ENCODE measurements around the gene SGPP1. TPM values are rescaled to one million over a fixed set of nuclear protein-coding genes. Genes with fewer than 3 reads are reported as not detected.

The SGPP1 gene
- total and polyA plus RNA-seq, 2 of the 8 experiments (the other 6 are each of a cell fraction or from before 2014, with no cell fraction given): 5.7 to 8.1 TPM

GRCh38 chr14:63641473-63642228 is 86.2 kb downstream of the SGPP1 start, which contains the start of gene WDR89 (continued):
- TF ChIP-seq EZH2 (IDR thresholded peaks at IDR 0.05; ENCODE audit: low read depth, low read length, severe bottlenecking): no peak
- no peak for TF ChIP-seq CTBP2 (IDR thresholded peaks at IDR 0.05; ENCODE audit: borderline replicate concordance, insufficient read depth, insufficient read length, low read length)
- TF ChIP-seq SP1 (IDR thresholded peaks at IDR 0.05; ENCODE audit: low read depth, low read length): peak; percentile 87
- no peak for TF ChIP-seq POU5F1 (IDR thresholded peaks at IDR 0.05; ENCODE audit: low read depth, low read length)
- TF ChIP-seq MAX (IDR thresholded peaks at IDR 0.05): peak; percentile 97
- no peak for TF ChIP-seq RNF2 (IDR thresholded peaks at IDR 0.05; ENCODE audit: borderline replicate concordance, low read depth, low read length, missing control alignments, poor library complexity, severe bottlenecking)
- TF ChIP-seq ATF3 (IDR thresholded peaks at IDR 0.05; ENCODE audit: insufficient read depth, low read depth, low read length): no peak
- no peak for TF ChIP-seq RFX5 (IDR thresholded peaks at IDR 0.05; ENCODE audit: borderline replicate concordance, low read depth, low read length)
- TF ChIP-seq SRF (IDR thresholded peaks at IDR 0.05; ENCODE audit: low read depth, low read length): no peak
- no peak for TF ChIP-seq TEAD4 (IDR thresholded peaks at IDR 0.05; ENCODE audit: low read depth, low read length)
- TF ChIP-seq JUND (IDR thresholded peaks at IDR 0.05; ENCODE audit: low read length): peak; percentile 7; the same call in 1 of the 2 replicates
- TF ChIP-seq CREB1 (IDR thresholded peaks at IDR 0.05): peak; percentile 81
- peak; percentile 48 to 50 for TF ChIP-seq RAD21 (IDR thresholded peaks at IDR 0.05 in 1 of 2, conservative IDR thresholded peaks at IDR 0.05 in 1 of 2; ENCODE audit: low read depth in 2 of 2, low read length in 2 of 2)
- TF ChIP-seq HDAC2 (IDR thresholded peaks at IDR 0.05; ENCODE audit: borderline replicate concordance in 1 of 2, low read depth in 2 of 2, low read length in 2 of 2): peak in 1 of 2 experiments; percentile 73; a peak in 1 of 4 replicates
- TF ChIP-seq ATF2 (IDR thresholded peaks at IDR 0.05; ENCODE audit: low read length): no peak
- no peak for TF ChIP-seq EGR1 (IDR thresholded peaks at IDR 0.05; ENCODE audit: borderline replicate concordance, low read depth, low read length)
- TF ChIP-seq ZNF274 (IDR thresholded peaks at IDR 0.05; ENCODE audit: borderline replicate concordance, extremely low read depth, low read length): no peak
- no peak for TF ChIP-seq KDM5A (IDR thresholded peaks at IDR 0.05; ENCODE audit: low read length)
- TF ChIP-seq SAP30 (IDR thresholded peaks at IDR 0.05; ENCODE audit: insufficient read depth, insufficient replicate concordance, low read length): no peak
- TF ChIP-seq SP2 (IDR thresholded peaks at IDR 0.05; ENCODE audit: low read length): no peak; the same call in none of the 2 replicates
